GM13977 (cell line): ENCODE results near the gene ATP8A2.
A peak's percentile ranks its signal among the peaks of the same experiment; 100 is the strongest.

Source experiments
- DNase-seq: peaks from one replicate; pipeline ENCODE4 v3.0.0; 2012; ENCODE audit warnings: low spot score
- CTCF ChIP-seq: IDR thresholded peaks from 2 replicates; pipeline ENCODE4 v1.5.1; 2012; ENCODE audit warnings: mild to moderate bottlenecking, control low read depth; ENCODE audit not compliant: insufficient read depth; ENCODE audit errors: extremely low read depth, missing control alignments
- in situ Hi-C: fragments of 300-500 bp; cut with MboI; formaldehyde crosslinking; loops from one replicate; pipeline ENCODE4 v1.12.0; 2022; ENCODE audit warnings: low sequenced_read_pairs, low pct_unique_long_range_greater_than_20kb, mixed read lengths, inconsistent platforms; ENCODE audit not compliant: unreplicated experiment

The ATP8A2 gene

GRCh38 chr13:26045142-26045541 is 673.4 kb downstream of the ATP8A2 start:
- no peak for DNase-seq

GRCh38 chr13:26046639-26047038 is 674.9 kb downstream of the ATP8A2 start:
- in situ Hi-C loops: no loop called here
- TF ChIP-seq CTCF: no peak
- no peak for DNase-seq

More at GRCh38 chr13:26045142-26045541, 673.4 kb downstream of the ATP8A2 start:
- in situ Hi-C loops: no loop called here
- TF ChIP-seq CTCF: no peak

- in situ Hi-C loops: no loop called here
- TF ChIP-seq CTCF: no peak
- DNase-seq: no peak
Measured at GRCh38 chr13:26047040-26047439, 675.3 kb downstream of the ATP8A2 start.

- in situ Hi-C loops: no loop called here
- no peak for TF ChIP-seq CTCF
- no peak for DNase-seq
Measured at GRCh38 chr13:26048741-26049140, 677.0 kb downstream of the ATP8A2 start.

GRCh38 chr13:26050568-26051230 is 678.9 kb downstream of the ATP8A2 start:
- TF ChIP-seq CTCF: no peak
- in situ Hi-C loops: no loop called here
- peak; percentile 18 for DNase-seq

- no peak for TF ChIP-seq CTCF
- peak; percentile 32 for DNase-seq
- in situ Hi-C loops: no loop called here
Measured at GRCh38 chr13:26051231-26051656, 679.5 kb downstream of the ATP8A2 start.
